Stimulated activated CD4-positive, alpha-beta T cell treated with anti-CD3 and anti-CD28 coated beads, Interleukin-2, amount 100 ng/mL, for 48 hours (primary cell): Measurements from ENCODE around the gene PALD1.
"Not testable (repeated sequence)": the region's sequence is repeated elsewhere in the genome, so short reads cannot be mapped to it uniquely, and the experiment has no call there.

Source experiments
- DNase-seq, 2 donors: peaks; one replicate each; pipeline ENCODE4 v3.0.0-alpha.2; 2020

The PALD1 gene

GRCh38 chr10:70592746-70593512 lies 114.4 kb downstream of the PALD1 start:
- no peak for DNase-seq

GRCh38 chr10:70593513-70593890 lies 114.9 kb downstream of the PALD1 start:
- no peak for DNase-seq

GRCh38 chr10:70594161-70594560 lies 115.6 kb downstream of the PALD1 start:
- no peak for DNase-seq

GRCh38 chr10:70595566-70596016 lies 117.0 kb downstream of the PALD1 start:
- no peak for DNase-seq

- DNase-seq = no peak
These were observed 117.7 kb downstream of the PALD1 start for GRCh38 chr10:70596110-70596798.

GRCh38 chr10:70596860-70597809 lies 118.6 kb downstream of the PALD1 start:
- no peak for DNase-seq

GRCh38 chr10:70597856-70598815 lies 119.6 kb downstream of the PALD1 start:
- DNase-seq = no peak

GRCh38 chr10:70598857-70599295 lies 120.3 kb downstream of the PALD1 start:
- DNase-seq = no peak

- DNase-seq = no peak
These were observed 120.8 kb downstream of the PALD1 start for GRCh38 chr10:70599319-70599718.

GRCh38 chr10:70599791-70600190 lies 121.2 kb downstream of the PALD1 start:
- no peak for DNase-seq

- DNase-seq = no peak
These were observed 122.2 kb downstream of the PALD1 start for GRCh38 chr10:70600512-70601395.

GRCh38 chr10:70601746-70602145 lies 123.2 kb downstream of the PALD1 start:
- no peak for DNase-seq

- peak; percentile 42 to 60 for DNase-seq
These were observed 124.3 kb downstream of the PALD1 start, which contains the start of gene PRF1 for GRCh38 chr10:70602665-70603448. TSS of gene PRF1 (minus strand) at chr10:70602741. CDS start at chr10:70600902, 1,839 bp downstream.

GRCh38 chr10:70603449-70603801 lies 124.9 kb downstream of the PALD1 start:
- DNase-seq = no peak

- DNase-seq = no peak
These were observed 125.5 kb downstream of the PALD1 start for GRCh38 chr10:70604106-70604505.

- no peak for DNase-seq
These were observed 126.6 kb downstream of the PALD1 start for GRCh38 chr10:70605161-70605560.

GRCh38 chr10:70607936-70608335 lies 129.4 kb downstream of the PALD1 start:
- DNase-seq = no peak

GRCh38 chr10:70613941-70614340 lies 135.4 kb downstream of the PALD1 start:
- DNase-seq = no peak

GRCh38 chr10:70614364-70614763 lies 135.8 kb downstream of the PALD1 start:
- not testable (repeated sequence) for DNase-seq

- no peak for DNase-seq
These were observed 136.6 kb downstream of the PALD1 start for GRCh38 chr10:70615211-70615610.
